Breast epithelium (tissue), 4 donors: Measurements from ENCODE around the gene ELMO3. TPM values are rescaled to one million over a fixed set of nuclear protein-coding genes. Genes with fewer than 3 reads are reported as not detected.

Experiments used
- DNase-seq, 2 donors: peaks; one replicate each; pipeline ENCODE4 v3.0.0-alpha.2; 2019; ENCODE audit warnings: low spot score in 2 of 2
- H3K27ac ChIP-seq, 2 donors: fragments of 200-600 bp; sonication (generic) in 1 of 2; one replicate each; pipeline ENCODE4 v1.5.1; 2016 to 2019; ENCODE audit warnings: mild to moderate bottlenecking in 1 of 2
- H3K27me3 ChIP-seq, 2 donors: fragments of 200-600 bp; sonication (generic) in 1 of 2; one replicate each; pipeline versions ENCODE4 v1.5.1 to v1.6.0; 2017 to 2019; ENCODE audit warnings: control low read depth in 1 of 2, mild to moderate bottlenecking in 1 of 2
- H3K36me3 ChIP-seq: fragments of 200-600 bp; one replicate; pipeline ENCODE4 v1.5.1; 2019
- H3K4me1 ChIP-seq, 2 donors: fragments of 200-600 bp; sonication (generic); one replicate each; pipeline ENCODE4 v1.5.1; 2016 to 2019; ENCODE audit warnings: control low read depth in 1 of 2
- H3K4me3 ChIP-seq, 3 donors: fragments of 200-600 bp; sonication (generic); 1 replicate in 2 of 3; 2 replicates in 1 of 3; pipeline ENCODE4 v1.5.1; 2016 to 2019; ENCODE audit warnings: mild to moderate bottlenecking in 3 of 3, moderate library complexity in 2 of 3
- H3K9me3 ChIP-seq, 2 donors: fragments of 200-600 bp; sonication (generic) in 1 of 2; one replicate each; pipeline ENCODE4 v1.5.1; 2016 to 2019; ENCODE audit warnings: control low read depth in 1 of 2
- POLR2A ChIP-seq: fragments of 450-650 bp; IDR thresholded peaks from one replicate; pipeline ENCODE4 v1.6.1; 2016; ENCODE audit warnings: antibody characterized with exemption, mild to moderate bottlenecking, moderate library complexity
- POLR2AphosphoS5 ChIP-seq, 3 donors: sonication (generic); formaldehyde crosslinking; IDR thresholded peaks; one replicate each; pipeline ENCODE4 v1.6.1; 2017; ENCODE audit warnings: antibody characterized with exemption in 3 of 3
- intact Hi-C: fragments of 100-400 bp; cut with DNase I; formaldehyde crosslinking; loops from one replicate; pipeline ENCODE4 v1.15.1; 2023; ENCODE audit warnings: low total_unique reads
- total RNA-seq, 3 donors: library from RNA; depleted of rRNA; stranded (reverse); fragments of >200 nt; gene quantifications; one replicate each; pipeline ENCODE4 v1.1.0, GENCODE V29; 2016
- TF ChIP-seq, protein P1 (sequence below), 3 donors: fragments of 450-650 bp; IDR thresholded peaks; one replicate each; pipeline ENCODE4 v1.5.1; 2016 to 2017; ENCODE audit warnings: antibody characterized with exemption in 3 of 3, mild to moderate bottlenecking in 3 of 3, moderate library complexity in 3 of 3

ELMO3 gene
- total RNA-seq, 3 donors from 2014 or later = 1.1 to 35.0 (median 19.7) TPM

DNA sequence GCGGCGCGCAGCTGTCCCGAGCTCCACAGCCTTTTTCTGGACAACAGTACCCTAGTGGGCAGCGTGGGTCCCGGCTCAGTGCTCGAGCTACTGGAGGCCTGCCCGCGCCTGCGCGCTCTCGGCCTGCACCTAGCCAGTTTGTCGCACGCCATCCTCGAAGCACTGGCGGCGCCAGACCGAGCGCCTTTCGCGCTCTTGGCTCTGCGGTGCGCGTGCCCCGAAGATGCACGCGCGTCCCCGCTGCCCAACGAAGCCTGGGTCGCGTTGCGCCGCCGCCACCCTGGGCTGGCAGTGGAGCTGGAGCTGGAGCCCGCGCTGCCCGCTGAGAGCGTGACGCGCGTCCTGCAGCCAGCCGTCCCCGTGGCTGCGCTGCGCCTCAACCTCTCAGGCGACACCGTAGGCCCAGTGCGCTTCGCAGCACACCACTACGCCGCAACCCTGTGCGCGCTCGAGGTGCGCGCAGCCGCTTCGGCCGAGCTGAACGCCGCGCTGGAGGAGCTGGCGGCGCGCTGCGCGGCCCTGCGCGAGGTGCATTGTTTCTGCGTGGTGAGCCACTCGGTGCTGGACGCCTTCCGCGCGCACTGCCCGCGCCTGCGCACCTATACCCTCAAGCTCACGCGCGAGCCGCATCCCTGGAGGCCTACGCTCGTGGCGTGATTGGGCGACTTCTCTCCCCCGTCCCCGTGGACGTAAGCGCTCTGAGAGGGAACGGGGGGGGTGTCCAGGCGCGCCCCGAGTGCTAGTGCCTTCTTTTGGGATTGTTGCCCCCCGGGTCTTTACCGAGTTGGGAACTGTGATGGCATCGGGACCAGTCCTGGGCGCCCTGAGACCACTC, 35.5 kb upstream of the ELMO3 start:
- Histone ChIP-seq H3K27me3 (no peaks in the 10 kb centered on the region), H3K27ac (peak overlapping the region; percentile 52 to 82), H3K4me1 (peaks cover 10 to 11% of the 10 kb centered on the region in 2 donors), H3K9me3 (no peaks in the 10 kb centered on the region), H3K36me3 (no peaks in the 10 kb centered on the region), H3K4me3 (peak overlapping the region; percentile 42 to 70 (median 52))
- no peak for DNase-seq
- intact Hi-C loops = no loop called here
- TF ChIP-seq POLR2A (no peak), POLR2AphosphoS5 (IDR thresholded peaks at IDR 0.05) (peak in 1 of 3 donors; percentile 20)

DNA sequence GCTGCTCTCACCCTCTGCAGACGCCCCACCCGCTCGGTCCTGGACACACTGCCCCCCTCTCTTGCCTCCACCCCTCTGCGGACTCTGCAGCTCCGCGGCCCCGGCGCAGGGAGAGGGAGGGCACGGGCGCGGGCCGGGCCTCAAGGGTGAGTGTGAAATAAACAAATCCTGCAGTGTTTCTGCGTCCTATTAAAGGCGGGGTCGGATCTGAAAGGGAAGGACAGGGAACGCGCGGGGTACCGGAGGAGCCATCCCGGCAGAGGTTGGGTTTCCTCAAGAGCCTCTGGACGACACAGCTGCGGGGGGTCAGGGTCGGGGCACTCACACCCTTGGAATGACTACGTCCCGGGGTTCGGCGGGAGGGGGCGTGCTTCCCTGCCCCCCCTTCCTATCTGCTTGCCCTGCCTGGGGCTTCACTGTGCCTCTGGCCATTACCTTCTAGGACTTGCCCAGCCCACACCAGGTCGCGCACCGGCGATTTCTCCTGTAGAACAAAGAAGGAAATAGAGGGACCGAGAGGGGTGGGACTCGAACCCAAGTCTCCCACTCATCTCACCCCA, 34.9 kb upstream of the ELMO3 start:
- DNase-seq = no peak
- Histone ChIP-seq H3K9me3 (no peaks in the 10 kb centered on the region), H3K4me3 (peak overlapping the region; percentile 42 to 70 (median 52)), H3K36me3 (no peaks in the 10 kb centered on the region), H3K4me1 (peaks cover 10 to 11% of the 10 kb centered on the region in 2 donors), H3K27me3 (no peaks in the 10 kb centered on the region), H3K27ac (peak overlapping the region; percentile 52 to 82)
- intact Hi-C loops = no loop called here
- TF ChIP-seq POLR2AphosphoS5 (IDR thresholded peaks at IDR 0.05) (no peak), POLR2A (no peak)
- TF ChIP-seq, protein P1, sequence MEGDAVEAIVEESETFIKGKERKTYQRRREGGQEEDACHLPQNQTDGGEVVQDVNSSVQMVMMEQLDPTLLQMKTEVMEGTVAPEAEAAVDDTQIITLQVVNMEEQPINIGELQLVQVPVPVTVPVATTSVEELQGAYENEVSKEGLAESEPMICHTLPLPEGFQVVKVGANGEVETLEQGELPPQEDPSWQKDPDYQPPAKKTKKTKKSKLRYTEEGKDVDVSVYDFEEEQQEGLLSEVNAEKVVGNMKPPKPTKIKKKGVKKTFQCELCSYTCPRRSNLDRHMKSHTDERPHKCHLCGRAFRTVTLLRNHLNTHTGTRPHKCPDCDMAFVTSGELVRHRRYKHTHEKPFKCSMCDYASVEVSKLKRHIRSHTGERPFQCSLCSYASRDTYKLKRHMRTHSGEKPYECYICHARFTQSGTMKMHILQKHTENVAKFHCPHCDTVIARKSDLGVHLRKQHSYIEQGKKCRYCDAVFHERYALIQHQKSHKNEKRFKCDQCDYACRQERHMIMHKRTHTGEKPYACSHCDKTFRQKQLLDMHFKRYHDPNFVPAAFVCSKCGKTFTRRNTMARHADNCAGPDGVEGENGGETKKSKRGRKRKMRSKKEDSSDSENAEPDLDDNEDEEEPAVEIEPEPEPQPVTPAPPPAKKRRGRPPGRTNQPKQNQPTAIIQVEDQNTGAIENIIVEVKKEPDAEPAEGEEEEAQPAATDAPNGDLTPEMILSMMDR (IDR thresholded peaks at IDR 0.05) = no peak

DNA sequence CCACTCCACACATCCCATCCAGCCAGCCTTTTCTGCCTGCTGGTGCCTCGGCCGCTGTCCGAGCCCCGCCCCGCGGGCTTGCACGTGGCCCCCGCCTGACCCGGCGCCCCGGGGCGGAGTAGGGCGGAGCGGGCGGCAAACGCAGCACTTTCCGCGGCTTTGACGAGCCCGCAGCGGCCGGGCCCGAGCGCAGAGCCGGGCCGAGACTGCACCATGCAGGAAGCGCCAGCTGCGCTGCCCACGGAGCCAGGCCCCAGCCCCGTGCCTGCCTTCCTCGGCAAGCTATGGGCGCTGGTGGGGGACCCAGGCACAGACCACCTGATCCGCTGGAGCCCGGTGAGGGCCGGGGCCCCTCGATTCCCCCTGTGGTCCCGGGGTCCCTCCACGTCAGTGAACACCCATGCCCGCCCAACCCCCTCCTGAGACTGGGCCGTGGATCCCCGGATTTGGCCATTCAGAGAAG, 34.3 kb upstream of the ELMO3 start, which contains the start of gene HSF4:
TSS of gene HSF4 (plus strand) at position 147 of the 463 bp plus-strand sequence. CDS start at position 214, 67 bp downstream.
- Histone ChIP-seq H3K4me1 (peaks cover 10 to 16% of the 10 kb centered on the region in 2 donors), H3K27ac (peak within 1 kb of the TSS; percentile 52 to 82)
- no peak for DNase-seq

DNA sequence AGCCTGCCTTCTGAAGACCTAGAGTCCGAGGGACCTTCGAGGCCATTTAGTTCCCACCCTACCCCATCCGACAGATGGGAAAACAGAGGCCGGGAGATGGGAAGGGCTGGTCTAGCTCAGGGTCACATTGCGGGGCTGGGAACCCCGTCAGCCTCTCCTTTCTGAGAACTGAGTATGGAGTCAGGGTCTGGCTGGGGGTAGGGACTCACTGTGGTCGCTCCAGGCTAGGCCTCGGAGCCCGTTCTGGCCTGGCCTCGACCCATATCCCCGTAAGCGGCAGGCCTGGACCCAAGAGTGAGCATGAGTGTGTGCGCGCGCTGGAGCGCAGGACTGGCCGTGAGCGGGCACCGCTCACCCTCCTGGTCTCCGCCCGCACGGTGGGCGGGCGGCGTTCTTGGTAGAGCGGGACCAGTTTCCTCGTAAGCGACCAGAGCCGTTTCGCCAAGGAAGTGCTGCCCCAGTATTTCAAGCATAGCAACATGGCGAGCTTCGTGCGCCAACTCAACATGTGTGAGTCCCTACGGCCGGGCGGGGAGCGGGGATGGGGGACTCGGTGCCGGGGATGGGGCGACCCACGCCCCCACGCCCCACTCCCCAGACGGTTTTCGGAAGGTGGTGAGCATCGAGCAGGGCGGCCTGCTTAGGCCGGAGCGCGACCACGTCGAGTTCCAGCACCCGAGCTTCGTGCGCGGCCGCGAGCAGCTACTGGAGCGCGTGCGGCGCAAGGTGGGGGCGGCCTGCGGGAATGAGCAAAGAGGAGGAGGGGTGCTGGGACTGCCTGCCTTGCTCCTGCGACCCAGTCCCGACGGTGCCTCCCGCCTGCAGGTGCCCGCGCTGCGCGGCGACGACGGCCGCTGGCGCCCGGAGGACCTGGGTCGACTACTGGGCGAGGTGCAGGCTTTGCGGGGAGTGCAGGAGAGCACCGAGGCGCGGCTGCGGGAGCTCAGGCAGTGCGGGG, 33.5 kb upstream of the ELMO3 start:
- peaks cover 10 to 16% of the 10 kb centered on the region in 2 donors for H3K4me1 ChIP-seq
- no peaks in the 10 kb centered on the region for H3K9me3 ChIP-seq
- peak overlapping the region; percentile 42 to 70 (median 52) for H3K4me3 ChIP-seq
- no peak for DNase-seq
- TF ChIP-seq POLR2A (no peak), POLR2AphosphoS5 (IDR thresholded peaks at IDR 0.05) (no peak)
- TF ChIP-seq, protein P1 (IDR thresholded peaks at IDR 0.05) = no peak
- H3K27ac ChIP-seq = peak overlapping the region; percentile 52 to 82
- H3K36me3 ChIP-seq = no peaks in the 10 kb centered on the region
- intact Hi-C loops = no loop called here
- H3K27me3 ChIP-seq = no peaks in the 10 kb centered on the region

More for the DNA sequence above, 34.3 kb upstream of the ELMO3 start, which contains the start of gene HSF4:
- H3K27me3 ChIP-seq = no peaks in the 10 kb centered on the region
- H3K9me3 ChIP-seq = no peaks in the 10 kb centered on the region
- intact Hi-C loops = no loop called here
- H3K4me3 ChIP-seq = peak within 1 kb of the TSS; percentile 42 to 70 (median 52)
- TF ChIP-seq POLR2A = no peak
- TF ChIP-seq, protein P1 (IDR thresholded peaks at IDR 0.05) = no peak
- TF ChIP-seq POLR2AphosphoS5 (IDR thresholded peaks at IDR 0.05) = no peak
- no peaks in the 10 kb centered on the region for H3K36me3 ChIP-seq

DNA sequence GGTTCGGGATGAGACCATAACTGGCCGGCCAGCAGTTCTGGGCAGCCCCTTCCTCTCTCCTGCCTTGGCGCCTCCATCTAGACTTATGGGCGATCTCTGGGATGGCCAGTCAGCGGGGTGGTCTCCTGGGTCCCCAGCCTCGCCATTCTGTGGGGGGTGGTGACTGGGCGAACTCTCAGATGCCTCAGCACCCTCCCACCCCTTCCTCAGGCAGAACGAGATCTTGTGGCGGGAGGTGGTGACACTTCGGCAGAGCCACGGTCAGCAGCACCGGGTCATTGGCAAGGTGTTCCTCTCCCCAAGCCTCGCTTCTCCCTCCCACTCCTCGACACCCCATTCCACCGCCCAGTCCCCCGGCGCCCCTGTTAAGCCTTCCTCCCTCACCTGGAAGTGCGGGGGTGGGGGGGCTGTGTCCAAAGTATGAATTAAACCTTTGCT, 32.8 kb upstream of the ELMO3 start:
- TF ChIP-seq, protein P1 (IDR thresholded peaks at IDR 0.05) = no peak
- no peak for TF ChIP-seq POLR2A
- H3K4me1 ChIP-seq = peaks cover 10 to 16% of the 10 kb centered on the region in 2 donors
- H3K9me3 ChIP-seq = no peaks in the 10 kb centered on the region
- intact Hi-C loops = no loop called here
- H3K36me3 ChIP-seq = no peaks in the 10 kb centered on the region
- H3K27me3 ChIP-seq = no peaks in the 10 kb centered on the region
- no peak overlapping the region for H3K4me3 ChIP-seq
- DNase-seq = no peak
- no peak overlapping the region for H3K27ac ChIP-seq
